HepG2 (cell line): Measurements from ENCODE around the gene CTDSP1. TPM values are rescaled to one million over a fixed set of nuclear protein-coding genes. Genes with fewer than 3 reads are reported as not detected.

Experiments
- BRCA1 ChIP-seq: sonication (generic); formaldehyde crosslinking; IDR thresholded peaks from 2 replicates; pipeline ENCODE4 v1.4.0; 2020; ENCODE audit warnings: missing genetic modification reagents
- CENPT ChIP-seq: sonication (generic); formaldehyde crosslinking; IDR thresholded peaks from 2 replicates; pipeline ENCODE4 v1.8.0; 2022; ENCODE audit warnings: low read depth, mild to moderate bottlenecking, moderate library complexity, missing genetic modification reagents
- FOXP1 ChIP-seq, 2 experiments: fragments of 450-650 bp in 1 of 2; IDR thresholded peaks; 2 replicates each; pipeline ENCODE4 v1.6.1; 2017 to 2018; ENCODE audit warnings: antibody characterized with exemption in 1 of 2
- NR3C1 ChIP-seq: sonication (generic); formaldehyde crosslinking; IDR thresholded peaks from 2 replicates; pipeline ENCODE4 v1.4.0; 2020; ENCODE audit warnings: missing genetic modification reagents
- SRF ChIP-seq: IDR thresholded peaks from 2 replicates; pipeline ENCODE4 v1.6.1; 2011; ENCODE audit warnings: mild to moderate bottlenecking, low read depth, low read length, moderate library complexity
- TCF12 ChIP-seq, 2 experiments: fragments of 450-650 bp in 1 of 2; sonication (generic) in 1 of 2; formaldehyde crosslinking in 1 of 2; IDR thresholded peaks; 2 replicates each; pipeline versions ENCODE4 v1.6.1 to v1.8.0; 2017 to 2022; ENCODE audit warnings: antibody characterized with exemption in 1 of 2, mild to moderate bottlenecking in 1 of 2, missing genetic modification reagents in 1 of 2, moderate library complexity in 1 of 2
- ZNF432 ChIP-seq: sonication (generic); formaldehyde crosslinking; IDR thresholded peaks from 2 replicates; pipeline ENCODE4 v1.5.0; 2020; ENCODE audit warnings: missing genetic modification reagents, mild to moderate bottlenecking, borderline replicate concordance
- ZNF644 ChIP-seq: IDR thresholded peaks from 2 replicates; pipeline ENCODE4 v1.6.1; 2016; ENCODE audit warnings: low read depth
- polyA plus RNA-seq, 8 experiments: library from polyadenylated mRNA; depleted of rRNA in 3 of 8; stranded (reverse) in 7 of 8; unstranded in 1 of 8; fragments of >200 nt; fragmentation: Illumina TruSeq in 4 of 8; extraction: Trizol in 4 of 8; gene quantifications; 2 replicates each; pipeline versions ENCODE4 v1.2.1 to v1.2.3, GENCODE V29; 2011 to 2016; ENCODE audit warnings: low read depth in 4 of 8, missing spikeins in 1 of 8, mixed read lengths in 1 of 8; ENCODE audit not compliant: insufficient read depth in 1 of 8
- total RNA-seq, 5 experiments: library from RNA; depleted of rRNA; stranded (reverse); fragments of >200 nt; fragmentation: Illumina TruSeq; extraction: Trizol; gene quantifications; 2 replicates each; pipeline ENCODE4 v1.2.3, GENCODE V29; 2016; ENCODE audit warnings: low read depth in 1 of 5
- TF ChIP-seq, protein P1 (sequence below): sonication (generic); formaldehyde crosslinking; IDR thresholded peaks from 2 replicates; pipeline ENCODE4 v1.4.0; 2020; ENCODE audit warnings: missing genetic modification reagents, borderline replicate concordance
- TF ChIP-seq, protein P2 (sequence below): sonication (generic); formaldehyde crosslinking; conservative IDR thresholded peaks from 2 replicates; pipeline ENCODE4 v1.4.0; 2020; ENCODE audit warnings: missing genetic modification reagents
- TF ChIP-seq, protein P3 (sequence below): sonication (generic); formaldehyde crosslinking; IDR thresholded peaks from 2 replicates; pipeline ENCODE4 v1.4.0; 2020; ENCODE audit warnings: missing genetic modification reagents, mild to moderate bottlenecking, borderline replicate concordance
- TF ChIP-seq, protein P4 (sequence below): sonication (generic); IDR thresholded peaks from 2 replicates; pipeline ENCODE4 v1.6.1; 2016; ENCODE audit warnings: low read depth, borderline replicate concordance
- TF ChIP-seq, protein P5 (sequence below): sonication (generic); formaldehyde crosslinking; conservative IDR thresholded peaks from 2 replicates; pipeline ENCODE4 v1.4.0; 2020; ENCODE audit warnings: mild to moderate bottlenecking, missing genetic modification reagents, moderate library complexity
- TF ChIP-seq, protein P6 (sequence below): IDR thresholded peaks from 2 replicates; pipeline ENCODE4 v1.6.1; 2016; ENCODE audit warnings: missing compliant biosample characterization, missing genetic modification reagents, borderline replicate concordance
- TF ChIP-seq, protein P7 (sequence below): sonication (generic); formaldehyde crosslinking; IDR thresholded peaks from 2 replicates; pipeline ENCODE4 v1.4.0; 2020; ENCODE audit warnings: mild to moderate bottlenecking, missing genetic modification reagents

CTDSP1 gene
- total and polyA plus RNA-seq, 2 of the 13 experiments (the other 11 are each of a cell fraction or from before 2014, with no cell fraction given), result 91.0 to 268 TPM

DNA sequence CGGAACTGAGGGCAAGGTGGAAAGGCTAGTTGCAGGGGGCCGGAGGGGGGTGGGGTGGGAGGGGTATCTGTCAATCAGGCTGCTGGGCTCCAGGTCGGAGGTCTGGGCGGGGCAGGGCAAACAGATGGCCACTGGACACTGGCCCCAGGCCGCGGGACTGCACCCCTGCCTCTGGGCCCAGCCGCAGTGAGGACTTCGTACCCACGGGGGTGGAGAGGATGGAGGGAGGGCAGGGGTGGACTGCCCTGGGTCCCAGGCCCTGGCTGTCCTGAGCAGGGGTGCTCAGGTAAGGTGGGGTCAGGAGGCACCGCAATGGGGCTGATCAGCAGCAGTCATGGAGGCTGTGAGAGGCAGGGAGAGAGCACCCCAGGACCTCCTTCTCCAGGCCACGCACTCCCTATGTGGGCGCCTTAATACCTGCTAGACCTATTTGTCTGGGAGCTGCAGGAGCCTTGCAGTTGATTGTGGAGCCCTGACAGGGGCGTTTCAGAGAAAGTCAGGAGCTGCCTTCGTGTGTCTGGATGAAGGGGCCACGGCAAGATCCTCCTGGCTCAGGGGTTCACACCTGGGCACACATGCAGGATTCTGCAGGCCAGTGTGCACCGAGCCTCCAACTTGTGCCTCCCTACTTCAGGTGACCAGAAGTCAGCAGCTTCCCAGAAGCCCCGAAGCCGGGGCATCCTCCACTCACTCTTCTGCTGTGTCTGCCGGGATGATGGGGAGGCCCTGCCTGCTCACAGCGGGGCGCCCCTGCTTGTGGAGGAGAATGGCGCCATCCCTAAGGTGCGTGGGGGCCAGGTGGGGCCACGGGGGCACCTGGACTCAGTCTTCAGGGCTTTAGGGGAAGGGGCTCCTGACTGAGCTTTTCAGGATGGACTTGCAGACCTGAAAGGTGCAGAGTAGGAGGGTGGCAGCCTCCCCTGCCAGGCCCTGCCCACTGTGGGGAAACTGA lies 1.5 kb downstream of the CTDSP1 start (continued):
- TF ChIP-seq, protein P1, sequence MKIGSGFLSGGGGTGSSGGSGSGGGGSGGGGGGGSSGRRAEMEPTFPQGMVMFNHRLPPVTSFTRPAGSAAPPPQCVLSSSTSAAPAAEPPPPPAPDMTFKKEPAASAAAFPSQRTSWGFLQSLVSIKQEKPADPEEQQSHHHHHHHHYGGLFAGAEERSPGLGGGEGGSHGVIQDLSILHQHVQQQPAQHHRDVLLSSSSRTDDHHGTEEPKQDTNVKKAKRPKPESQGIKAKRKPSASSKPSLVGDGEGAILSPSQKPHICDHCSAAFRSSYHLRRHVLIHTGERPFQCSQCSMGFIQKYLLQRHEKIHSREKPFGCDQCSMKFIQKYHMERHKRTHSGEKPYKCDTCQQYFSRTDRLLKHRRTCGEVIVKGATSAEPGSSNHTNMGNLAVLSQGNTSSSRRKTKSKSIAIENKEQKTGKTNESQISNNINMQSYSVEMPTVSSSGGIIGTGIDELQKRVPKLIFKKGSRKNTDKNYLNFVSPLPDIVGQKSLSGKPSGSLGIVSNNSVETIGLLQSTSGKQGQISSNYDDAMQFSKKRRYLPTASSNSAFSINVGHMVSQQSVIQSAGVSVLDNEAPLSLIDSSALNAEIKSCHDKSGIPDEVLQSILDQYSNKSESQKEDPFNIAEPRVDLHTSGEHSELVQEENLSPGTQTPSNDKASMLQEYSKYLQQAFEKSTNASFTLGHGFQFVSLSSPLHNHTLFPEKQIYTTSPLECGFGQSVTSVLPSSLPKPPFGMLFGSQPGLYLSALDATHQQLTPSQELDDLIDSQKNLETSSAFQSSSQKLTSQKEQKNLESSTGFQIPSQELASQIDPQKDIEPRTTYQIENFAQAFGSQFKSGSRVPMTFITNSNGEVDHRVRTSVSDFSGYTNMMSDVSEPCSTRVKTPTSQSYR (CRISPR knock-in tag), result peak; percentile 77
- TF ChIP-seq NR3C1 (CRISPR knock-in tag), result no peak
- peak; percentile 76 for TF ChIP-seq ZNF644 (CRISPR knock-in tag)
- TF ChIP-seq BRCA1 (CRISPR knock-in tag), result 0 out of 2 replicates have a peak, but pooled peaks have one; percentile 60
- no peak for TF ChIP-seq TCF12 (IDR thresholded peaks at IDR 0.05)
- peak; percentile 67; the same call in 1 of the 2 replicates for TF ChIP-seq TCF12 (CRISPR knock-in tag; IDR thresholded peaks at IDR 0.05)
- TF ChIP-seq SRF, result no peak
- TF ChIP-seq, protein P2, sequence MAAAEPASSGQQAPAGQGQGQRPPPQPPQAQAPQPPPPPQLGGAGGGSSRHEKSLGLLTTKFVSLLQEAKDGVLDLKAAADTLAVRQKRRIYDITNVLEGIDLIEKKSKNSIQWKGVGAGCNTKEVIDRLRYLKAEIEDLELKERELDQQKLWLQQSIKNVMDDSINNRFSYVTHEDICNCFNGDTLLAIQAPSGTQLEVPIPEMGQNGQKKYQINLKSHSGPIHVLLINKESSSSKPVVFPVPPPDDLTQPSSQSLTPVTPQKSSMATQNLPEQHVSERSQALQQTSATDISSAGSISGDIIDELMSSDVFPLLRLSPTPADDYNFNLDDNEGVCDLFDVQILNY, result no peak
- TF ChIP-seq FOXP1 (IDR thresholded peaks at IDR 0.05), result no peak
- TF ChIP-seq FOXP1 (CRISPR knock-in tag; IDR thresholded peaks at IDR 0.05), result peak; percentile 54; the same call in 1 of the 2 replicates
- TF ChIP-seq, protein P3, sequence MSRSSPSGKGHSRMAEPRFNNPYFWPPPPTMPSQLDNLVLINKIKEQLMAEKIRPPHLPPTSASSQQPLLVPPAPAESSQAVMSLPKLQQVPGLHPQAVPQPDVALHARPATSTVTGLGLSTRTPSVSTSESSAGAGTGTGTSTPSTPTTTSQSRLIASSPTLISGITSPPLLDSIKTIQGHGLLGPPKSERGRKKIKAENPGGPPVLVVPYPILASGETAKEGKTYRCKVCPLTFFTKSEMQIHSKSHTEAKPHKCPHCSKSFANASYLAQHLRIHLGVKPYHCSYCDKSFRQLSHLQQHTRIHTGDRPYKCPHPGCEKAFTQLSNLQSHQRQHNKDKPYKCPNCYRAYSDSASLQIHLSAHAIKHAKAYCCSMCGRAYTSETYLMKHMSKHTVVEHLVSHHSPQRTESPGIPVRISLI (CRISPR knock-in tag), result peak; percentile 73; the same call in 1 of the 2 replicates
- TF ChIP-seq ZNF432, result 0 out of 2 replicates have a peak, but pooled peaks have one; percentile 21
- TF ChIP-seq, protein P4, sequence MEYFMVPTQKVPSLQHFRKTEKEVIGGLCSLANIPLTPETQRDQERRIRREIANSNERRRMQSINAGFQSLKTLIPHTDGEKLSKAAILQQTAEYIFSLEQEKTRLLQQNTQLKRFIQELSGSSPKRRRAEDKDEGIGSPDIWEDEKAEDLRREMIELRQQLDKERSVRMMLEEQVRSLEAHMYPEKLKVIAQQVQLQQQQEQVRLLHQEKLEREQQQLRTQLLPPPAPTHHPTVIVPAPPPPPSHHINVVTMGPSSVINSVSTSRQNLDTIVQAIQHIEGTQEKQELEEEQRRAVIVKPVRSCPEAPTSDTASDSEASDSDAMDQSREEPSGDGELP, result peak; percentile 96
- TF ChIP-seq, protein P5, sequence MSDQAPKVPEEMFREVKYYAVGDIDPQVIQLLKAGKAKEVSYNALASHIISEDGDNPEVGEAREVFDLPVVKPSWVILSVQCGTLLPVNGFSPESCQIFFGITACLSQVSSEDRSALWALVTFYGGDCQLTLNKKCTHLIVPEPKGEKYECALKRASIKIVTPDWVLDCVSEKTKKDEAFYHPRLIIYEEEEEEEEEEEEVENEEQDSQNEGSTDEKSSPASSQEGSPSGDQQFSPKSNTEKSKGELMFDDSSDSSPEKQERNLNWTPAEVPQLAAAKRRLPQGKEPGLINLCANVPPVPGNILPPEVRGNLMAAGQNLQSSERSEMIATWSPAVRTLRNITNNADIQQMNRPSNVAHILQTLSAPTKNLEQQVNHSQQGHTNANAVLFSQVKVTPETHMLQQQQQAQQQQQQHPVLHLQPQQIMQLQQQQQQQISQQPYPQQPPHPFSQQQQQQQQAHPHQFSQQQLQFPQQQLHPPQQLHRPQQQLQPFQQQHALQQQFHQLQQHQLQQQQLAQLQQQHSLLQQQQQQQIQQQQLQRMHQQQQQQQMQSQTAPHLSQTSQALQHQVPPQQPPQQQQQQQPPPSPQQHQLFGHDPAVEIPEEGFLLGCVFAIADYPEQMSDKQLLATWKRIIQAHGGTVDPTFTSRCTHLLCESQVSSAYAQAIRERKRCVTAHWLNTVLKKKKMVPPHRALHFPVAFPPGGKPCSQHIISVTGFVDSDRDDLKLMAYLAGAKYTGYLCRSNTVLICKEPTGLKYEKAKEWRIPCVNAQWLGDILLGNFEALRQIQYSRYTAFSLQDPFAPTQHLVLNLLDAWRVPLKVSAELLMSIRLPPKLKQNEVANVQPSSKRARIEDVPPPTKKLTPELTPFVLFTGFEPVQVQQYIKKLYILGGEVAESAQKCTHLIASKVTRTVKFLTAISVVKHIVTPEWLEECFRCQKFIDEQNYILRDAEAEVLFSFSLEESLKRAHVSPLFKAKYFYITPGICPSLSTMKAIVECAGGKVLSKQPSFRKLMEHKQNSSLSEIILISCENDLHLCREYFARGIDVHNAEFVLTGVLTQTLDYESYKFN (CRISPR knock-in tag), result peak; percentile 97
- TF ChIP-seq CENPT (CRISPR knock-in tag), result no peak
- TF ChIP-seq, protein P6, sequence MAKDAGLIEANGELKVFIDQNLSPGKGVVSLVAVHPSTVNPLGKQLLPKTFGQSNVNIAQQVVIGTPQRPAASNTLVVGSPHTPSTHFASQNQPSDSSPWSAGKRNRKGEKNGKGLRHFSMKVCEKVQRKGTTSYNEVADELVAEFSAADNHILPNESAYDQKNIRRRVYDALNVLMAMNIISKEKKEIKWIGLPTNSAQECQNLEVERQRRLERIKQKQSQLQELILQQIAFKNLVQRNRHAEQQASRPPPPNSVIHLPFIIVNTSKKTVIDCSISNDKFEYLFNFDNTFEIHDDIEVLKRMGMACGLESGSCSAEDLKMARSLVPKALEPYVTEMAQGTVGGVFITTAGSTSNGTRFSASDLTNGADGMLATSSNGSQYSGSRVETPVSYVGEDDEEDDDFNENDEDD (CRISPR knock-in tag), result peak; percentile 65
- TF ChIP-seq, protein P7, sequence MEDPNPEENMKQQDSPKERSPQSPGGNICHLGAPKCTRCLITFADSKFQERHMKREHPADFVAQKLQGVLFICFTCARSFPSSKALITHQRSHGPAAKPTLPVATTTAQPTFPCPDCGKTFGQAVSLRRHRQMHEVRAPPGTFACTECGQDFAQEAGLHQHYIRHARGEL (CRISPR knock-in tag), result no peak
